ENCODE data around the gene SLC39A7.

SLC39A7 gene

DNA sequence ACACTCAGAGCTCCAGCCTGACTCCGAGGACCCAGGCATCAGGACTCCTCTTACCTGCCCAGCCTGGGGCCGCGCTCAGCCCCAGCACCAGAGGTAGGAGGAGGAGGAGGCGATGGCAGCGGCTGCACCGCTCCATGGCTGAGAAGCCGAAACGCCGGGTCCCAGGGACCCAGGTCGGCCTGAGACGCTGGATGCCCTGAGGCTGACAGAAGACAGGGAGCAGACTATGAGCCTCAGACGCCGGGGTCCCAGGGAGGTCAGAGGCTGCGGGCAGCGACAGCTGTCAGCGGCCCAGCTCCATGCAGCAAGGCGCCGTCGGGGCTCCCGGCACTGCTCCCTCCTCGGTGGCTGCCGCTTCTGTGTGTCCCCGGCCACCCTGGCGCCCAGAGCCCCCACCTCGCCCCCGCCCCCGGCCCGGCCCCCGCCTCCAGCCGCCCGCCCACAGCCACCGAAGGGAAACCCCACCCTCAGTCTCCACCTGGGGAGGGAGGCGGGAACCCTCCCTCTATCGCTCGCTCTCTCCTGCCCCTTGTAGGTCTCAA lies 8.5 kb upstream of the SLC39A7 start, which contains the start of gene COL11A2:
Gene COL11A2, minus strand, starts transcription at position 363 of the 542 bp plus-strand sequence. Its CDS starts 227 bp downstream, at position 136.
- Histone ChIP-seq H3K27me3 (ENCODE audit: insufficient read depth, low read length) (peaks cover 13% of the 10 kb centered on the region; the same call in 1 of the 2 replicates), H3K4me2 (ENCODE audit: low read length) (peak within 1 kb of the TSS; percentile 47; the same call in 1 of the 2 replicates), H2AFZ (ENCODE audit: low read length) (no peak within 1 kb of the TSS), H3K9me2 (ENCODE audit: low read depth, low read length) (no peaks in the 10 kb centered on the region), H3K4me1 (ENCODE audit: insufficient read depth, low read length, severe bottlenecking) (peaks cover 10% of the 10 kb centered on the region), H3K79me2 (ENCODE audit: insufficient read depth, low read length) (no peaks in the 10 kb centered on the region), H4K20me1 (ENCODE audit: insufficient read depth, low read length) (no peaks in the 10 kb centered on the region), H3K36me3 (ENCODE audit: insufficient read depth, low read length) (peaks cover 33% of the 10 kb centered on the region), H3K4me3 (ENCODE audit: low read depth, low read length, poor library complexity, severe bottlenecking) (peak within 1 kb of the TSS; percentile 36), H3F3A (ENCODE audit: insufficient read depth, low read length) (no peaks in the 10 kb centered on the region), H3K27ac (ENCODE audit: low read depth, low read length, poor library complexity, severe bottlenecking) (no peak within 1 kb of the TSS), H3K9ac (ENCODE audit: low read length) (no peak within 1 kb of the TSS), H3K9me3 (ENCODE audit: low read length) (no peaks in the 10 kb centered on the region)
- TF ChIP-seq EZH2 (IDR thresholded peaks at IDR 0.05; ENCODE audit: borderline replicate concordance, low read length) (no peak), CTCF (IDR thresholded peaks at IDR 0.05; ENCODE audit: low read length) (no peak)

DNA sequence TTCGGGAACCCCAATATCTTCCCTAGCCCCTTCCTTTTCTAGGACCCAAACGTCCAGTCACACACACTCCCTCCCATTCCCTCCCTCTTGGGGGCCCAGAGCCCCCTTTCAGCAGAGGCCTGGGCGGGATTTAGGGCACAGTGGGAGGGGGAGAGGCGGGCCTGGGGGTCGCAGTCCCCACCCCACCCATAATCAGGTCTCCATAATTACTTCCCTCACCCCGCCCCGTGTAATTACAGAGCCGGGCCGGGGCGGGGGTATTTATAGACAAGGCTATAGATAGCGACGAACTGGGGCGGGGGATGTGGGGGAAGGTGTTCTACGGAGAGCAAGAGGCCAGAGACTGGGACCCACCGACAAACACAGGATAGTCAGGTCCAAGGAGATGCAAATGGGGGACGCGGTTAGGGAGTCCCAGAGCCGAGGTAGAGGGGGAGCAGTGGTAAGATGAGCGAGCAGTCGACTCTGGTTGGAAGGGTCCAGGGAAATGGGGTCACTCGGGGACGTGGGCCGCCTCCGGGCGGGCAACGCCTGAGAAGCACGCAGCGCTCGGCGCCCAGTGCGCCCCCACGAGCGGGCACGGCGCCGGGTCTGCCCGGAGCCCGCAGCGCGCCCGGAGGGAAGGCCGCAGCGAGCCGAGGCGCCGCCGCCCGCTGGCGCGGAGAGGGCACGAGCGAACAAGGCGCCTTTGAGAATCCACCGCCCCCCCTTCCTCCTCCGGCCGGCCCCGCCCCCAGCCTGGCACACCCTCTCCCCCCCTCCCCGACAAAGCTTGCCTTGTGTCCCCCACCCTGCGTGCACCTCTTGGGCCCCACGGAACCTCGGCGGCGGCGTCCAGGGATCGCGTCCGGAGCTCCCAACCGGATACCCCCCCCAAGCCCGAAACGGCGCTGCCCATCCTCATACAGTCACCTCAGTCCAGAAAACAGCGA lies 7.7 kb upstream of the SLC39A7 start:
- H3K4me3 ChIP-seq (ENCODE audit: low read depth, low read length, poor library complexity, severe bottlenecking): peak overlapping the region; percentile 36
- no peaks in the 10 kb centered on the region for H3K79me2 ChIP-seq (ENCODE audit: insufficient read depth, low read length)
- H3K4me1 ChIP-seq (ENCODE audit: insufficient read depth, low read length, severe bottlenecking): peaks cover 14% of the 10 kb centered on the region
- TF ChIP-seq EZH2 (IDR thresholded peaks at IDR 0.05; ENCODE audit: borderline replicate concordance, low read length) (no peak), CTCF (IDR thresholded peaks at IDR 0.05; ENCODE audit: low read length) (no peak)
- H3K9me3 ChIP-seq (ENCODE audit: low read length): no peaks in the 10 kb centered on the region
- H3K4me2 ChIP-seq (ENCODE audit: low read length): peak overlapping the region; percentile 47; the same call in 1 of the 2 replicates
- H3K9ac ChIP-seq (ENCODE audit: low read length): no peak overlapping the region
- H3K9me2 ChIP-seq (ENCODE audit: low read depth, low read length): no peaks in the 10 kb centered on the region
- H3K27ac ChIP-seq (ENCODE audit: low read depth, low read length, poor library complexity, severe bottlenecking): no peak overlapping the region
- H2AFZ ChIP-seq (ENCODE audit: low read length): no peak overlapping the region
- no peaks in the 10 kb centered on the region for H4K20me1 ChIP-seq (ENCODE audit: insufficient read depth, low read length)
- H3F3A ChIP-seq (ENCODE audit: insufficient read depth, low read length): no peaks in the 10 kb centered on the region
- H3K36me3 ChIP-seq (ENCODE audit: insufficient read depth, low read length): peaks cover 35% of the 10 kb centered on the region
- H3K27me3 ChIP-seq (ENCODE audit: insufficient read depth, low read length): peaks cover 13% of the 10 kb centered on the region; the same call in 1 of the 2 replicates

- no peak overlapping the region for H3K4me2 ChIP-seq (ENCODE audit: low read length)
- H2AFZ ChIP-seq (ENCODE audit: low read length): no peak overlapping the region
- peaks cover 21% of the 10 kb centered on the region for H3K4me1 ChIP-seq (ENCODE audit: insufficient read depth, low read length, severe bottlenecking)
- no peaks in the 10 kb centered on the region for H3F3A ChIP-seq (ENCODE audit: insufficient read depth, low read length)
- H3K9me3 ChIP-seq (ENCODE audit: low read length): no peaks in the 10 kb centered on the region
- H3K27me3 ChIP-seq (ENCODE audit: insufficient read depth, low read length): peaks cover 13% of the 10 kb centered on the region; the same call in 1 of the 2 replicates
- no peaks in the 10 kb centered on the region for H4K20me1 ChIP-seq (ENCODE audit: insufficient read depth, low read length)
- H3K79me2 ChIP-seq (ENCODE audit: insufficient read depth, low read length): no peaks in the 10 kb centered on the region
- no peak overlapping the region for H3K9ac ChIP-seq (ENCODE audit: low read length)
- H3K9me2 ChIP-seq (ENCODE audit: low read depth, low read length): no peaks in the 10 kb centered on the region
- TF ChIP-seq EZH2 (IDR thresholded peaks at IDR 0.05; ENCODE audit: borderline replicate concordance, low read length): no peak
- TF ChIP-seq CTCF (IDR thresholded peaks at IDR 0.05; ENCODE audit: low read length): no peak
- H3K36me3 ChIP-seq (ENCODE audit: insufficient read depth, low read length): peaks cover 35% of the 10 kb centered on the region
- no peak overlapping the region for H3K4me3 ChIP-seq (ENCODE audit: low read depth, low read length, poor library complexity, severe bottlenecking)
- H3K27ac ChIP-seq (ENCODE audit: low read depth, low read length, poor library complexity, severe bottlenecking): no peak overlapping the region
These were observed 7.0 kb upstream of the SLC39A7 start for GRCh38 chr6:33193619-33194018.
